Activated naive CD8-positive, alpha-beta T cell treated with anti-CD3 and anti-CD28 coated beads, Interleukin-2, amount 50 U/mL, for 24 hours (primary cell): ENCODE measurements around the gene KIAA0513.

Source experiments
- ATAC-seq: fragments of 150-1000 bp; cut with Tn5 transposase; one replicate; pipeline ENCODE4 v1.10.0; 2021
- DNase-seq: peaks from one replicate; pipeline ENCODE4 v3.0.0; 2021
- H3K27ac Mint-ChIP-seq: one replicate; pipeline ENCODE4 v1.8.0; 2021; ENCODE audit warnings: mild to moderate bottlenecking, mixed read lengths
- H3K27me3 Mint-ChIP-seq: one replicate; pipeline ENCODE4 v1.8.0; 2021; ENCODE audit warnings: mixed read lengths
- H3K36me3 Mint-ChIP-seq: one replicate; pipeline ENCODE4 v1.8.0; 2021; ENCODE audit warnings: low read depth, mixed read lengths
- H3K4me1 Mint-ChIP-seq: one replicate; pipeline ENCODE4 v1.8.0; 2021; ENCODE audit warnings: mixed read lengths
- H3K4me3 Mint-ChIP-seq: one replicate; pipeline ENCODE4 v1.8.0; 2021; ENCODE audit warnings: mild to moderate bottlenecking, moderate library complexity, mixed read lengths
- H3K9me3 Mint-ChIP-seq: one replicate; pipeline ENCODE4 v1.8.0; 2021; ENCODE audit warnings: mixed read lengths

Gene KIAA0513

DNA sequence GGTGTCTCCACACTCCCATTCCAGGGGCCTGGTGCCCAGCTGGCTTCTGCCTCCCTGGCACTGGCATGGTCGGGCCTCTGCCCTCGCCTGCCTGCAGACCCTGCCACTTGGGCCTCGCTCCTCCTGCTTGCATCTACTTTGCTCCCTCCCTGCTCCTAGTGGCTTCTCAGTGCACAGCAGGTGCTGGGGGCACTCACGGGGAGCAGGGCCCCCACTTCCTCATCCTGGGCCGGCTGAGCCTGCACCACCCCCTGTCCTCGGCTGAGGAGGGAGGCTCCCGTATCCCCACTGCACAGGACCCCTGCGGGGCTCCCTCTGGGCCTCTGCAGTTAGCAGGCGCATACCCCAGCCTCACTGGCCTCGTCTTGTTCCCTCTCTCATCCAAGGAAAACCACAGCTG lies 49.4 kb downstream of the KIAA0513 start:
- Mint-ChIP-seq H3K4me1 (no peaks in the 10 kb centered on the region), H3K27ac (no peak overlapping the region), H3K9me3 (no peaks in the 10 kb centered on the region), H3K36me3 (no peaks in the 10 kb centered on the region), H3K27me3 (no peaks in the 10 kb centered on the region), H3K4me3 (no peak overlapping the region)
- DNase-seq (no peak), ATAC-seq (no peak)

DNA sequence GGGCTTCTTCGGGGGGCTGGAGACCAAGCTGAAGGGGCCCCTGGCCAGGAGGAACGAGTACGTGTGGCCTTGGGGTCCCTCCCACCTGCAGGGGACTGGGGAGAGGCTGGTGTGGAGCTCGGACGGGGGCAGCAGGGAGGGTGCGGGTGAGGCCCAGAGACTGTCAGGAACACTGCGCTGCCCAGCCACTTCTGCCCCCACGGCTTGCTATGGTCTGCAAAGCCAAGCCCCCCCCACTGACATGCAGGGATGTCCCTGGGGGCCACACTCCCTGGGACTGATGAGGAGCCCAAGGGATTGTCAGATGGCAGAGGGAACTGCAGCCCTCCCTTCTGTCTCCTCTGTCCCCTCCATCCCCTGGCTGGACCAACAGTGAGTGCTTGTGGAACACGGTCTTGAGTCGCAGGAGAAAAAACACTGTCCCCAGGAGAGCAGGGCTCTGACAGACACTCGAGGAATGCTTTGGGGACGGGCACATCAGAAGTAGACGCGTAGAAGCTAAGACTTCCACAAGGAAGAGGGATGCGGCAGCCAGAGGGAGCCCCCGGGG lies 50.1 kb downstream of the KIAA0513 start:
- Mint-ChIP-seq H3K27ac (no peak overlapping the region), H3K9me3 (no peaks in the 10 kb centered on the region), H3K36me3 (no peaks in the 10 kb centered on the region), H3K4me3 (no peak overlapping the region), H3K27me3 (no peaks in the 10 kb centered on the region), H3K4me1 (peaks cover 3% of the 10 kb centered on the region)
- no peak for ATAC-seq
- DNase-seq, result no peak

DNA sequence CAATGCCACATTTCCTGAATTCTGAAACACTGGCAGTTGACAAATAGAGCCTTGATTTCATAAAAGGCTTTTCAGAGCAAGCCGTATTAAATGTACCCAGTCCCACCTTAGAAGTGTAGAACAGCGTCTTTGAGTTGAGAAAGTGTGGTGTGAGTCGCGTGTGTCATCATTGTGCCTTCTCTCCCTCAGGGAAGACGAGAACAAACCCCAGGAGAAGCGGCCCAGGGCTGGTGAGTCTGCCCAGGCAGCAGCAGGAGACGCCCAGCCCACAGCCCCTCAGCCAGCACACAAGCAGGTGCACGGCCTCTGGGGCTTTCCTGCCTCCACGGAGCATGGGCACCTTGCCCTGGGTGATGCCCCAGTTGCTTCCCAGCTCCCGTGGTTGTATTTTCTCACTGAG lies 50.6 kb downstream of the KIAA0513 start:
- H3K36me3 Mint-ChIP-seq, result no peaks in the 10 kb centered on the region
- H3K27me3 Mint-ChIP-seq, result no peaks in the 10 kb centered on the region
- no peak overlapping the region for H3K4me3 Mint-ChIP-seq
- H3K9me3 Mint-ChIP-seq, result no peaks in the 10 kb centered on the region
- H3K27ac Mint-ChIP-seq, result no peak overlapping the region
- no peak for DNase-seq
- no peak for ATAC-seq
- H3K4me1 Mint-ChIP-seq, result peaks cover 7% of the 10 kb centered on the region

DNA sequence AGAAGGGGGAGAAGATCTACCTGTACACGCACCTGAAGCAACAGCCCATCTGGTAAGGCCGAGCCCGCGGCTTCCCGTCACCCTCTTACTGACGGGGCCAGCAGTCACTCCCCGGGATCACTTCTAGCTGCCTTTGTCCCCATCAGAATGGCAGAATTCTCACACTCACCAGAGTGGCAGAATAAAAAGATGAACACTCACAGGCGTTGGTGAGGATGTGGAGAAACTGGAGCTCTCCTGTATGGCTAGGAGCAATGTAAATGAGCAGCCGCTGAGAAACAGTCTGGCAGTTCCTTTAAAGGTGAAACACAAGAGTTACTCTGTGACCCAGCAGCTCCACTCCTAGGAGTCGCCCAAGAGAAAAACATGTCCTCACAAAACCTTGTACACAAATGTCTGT lies 51.4 kb downstream of the KIAA0513 start:
- H3K27me3 Mint-ChIP-seq, result no peaks in the 10 kb centered on the region
- H3K27ac Mint-ChIP-seq, result no peak overlapping the region
- no peaks in the 10 kb centered on the region for H3K36me3 Mint-ChIP-seq
- no peak overlapping the region for H3K4me3 Mint-ChIP-seq
- no peak for DNase-seq
- ATAC-seq, result no peak
- no peaks in the 10 kb centered on the region for H3K9me3 Mint-ChIP-seq
- peaks cover 12% of the 10 kb centered on the region for H3K4me1 Mint-ChIP-seq

DNA sequence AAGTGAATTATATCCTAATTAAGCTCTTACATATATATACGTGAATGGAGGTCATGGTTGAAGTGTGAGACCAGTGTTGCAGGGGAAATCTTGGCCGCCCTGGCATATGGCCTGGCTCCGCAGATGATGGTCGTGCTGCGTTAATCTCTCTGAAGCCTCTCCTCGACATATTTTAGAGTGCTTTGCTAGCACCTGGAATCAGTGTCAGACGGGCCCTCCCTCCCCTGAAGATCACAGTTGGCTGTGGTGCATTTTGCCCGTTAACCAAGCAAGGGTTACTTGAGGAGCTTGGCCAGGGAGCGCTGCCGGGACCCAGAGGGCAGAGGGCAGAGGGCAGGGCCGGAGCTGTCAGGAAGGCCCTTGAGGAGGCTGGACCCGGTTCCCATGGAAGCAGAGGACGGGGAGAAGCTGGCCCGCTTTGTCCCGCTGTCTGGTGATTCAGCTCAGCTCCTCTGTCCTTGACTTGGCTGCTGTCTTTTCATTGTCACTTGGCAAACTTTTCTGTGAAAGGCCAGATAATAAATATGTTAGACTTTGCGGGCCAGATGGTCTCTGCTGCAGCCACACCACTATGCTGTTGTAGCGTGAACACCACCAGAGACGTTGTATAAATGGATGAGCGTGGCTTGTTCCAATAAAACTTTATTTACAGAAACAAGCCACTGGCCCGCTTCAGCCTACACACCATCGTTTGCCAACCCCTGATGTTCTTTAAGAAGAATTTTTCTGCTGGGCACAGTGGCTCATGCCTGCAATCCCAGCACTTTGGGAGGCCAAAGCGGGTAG lies 52.4 kb downstream of the KIAA0513 start:
- Mint-ChIP-seq H3K4me3 (no peak overlapping the region), H3K36me3 (no peaks in the 10 kb centered on the region), H3K4me1 (peaks cover 12% of the 10 kb centered on the region), H3K27me3 (no peaks in the 10 kb centered on the region), H3K9me3 (no peaks in the 10 kb centered on the region), H3K27ac (no peak overlapping the region)
- DNase-seq (no peak), ATAC-seq (no peak)

DNA sequence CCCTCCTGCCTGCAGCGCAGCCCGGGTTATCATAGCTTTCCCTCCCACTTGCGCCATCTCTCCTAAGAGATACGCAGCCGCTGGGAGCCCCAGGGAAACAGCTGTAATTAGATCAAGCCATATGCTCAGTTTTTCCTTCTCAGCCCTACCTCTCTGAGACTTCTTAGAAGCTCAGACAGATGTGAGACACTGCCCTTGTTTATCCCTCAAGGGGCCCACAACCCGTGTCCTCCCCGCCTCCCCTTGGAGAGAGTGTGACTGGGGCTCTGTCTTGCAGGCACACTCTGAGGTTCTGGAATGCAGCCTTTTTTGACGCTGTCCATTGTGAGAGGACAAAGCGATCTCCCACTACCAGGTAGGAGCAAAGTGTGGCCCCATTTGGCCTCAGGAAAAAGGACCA lies 53.4 kb downstream of the KIAA0513 start:
- no peak for ATAC-seq
- Mint-ChIP-seq H3K4me3 (no peak overlapping the region), H3K27ac (no peak overlapping the region), H3K36me3 (no peaks in the 10 kb centered on the region), H3K9me3 (no peaks in the 10 kb centered on the region), H3K27me3 (no peaks in the 10 kb centered on the region), H3K4me1 (peaks cover 12% of the 10 kb centered on the region)
- DNase-seq, result no peak

DNA sequence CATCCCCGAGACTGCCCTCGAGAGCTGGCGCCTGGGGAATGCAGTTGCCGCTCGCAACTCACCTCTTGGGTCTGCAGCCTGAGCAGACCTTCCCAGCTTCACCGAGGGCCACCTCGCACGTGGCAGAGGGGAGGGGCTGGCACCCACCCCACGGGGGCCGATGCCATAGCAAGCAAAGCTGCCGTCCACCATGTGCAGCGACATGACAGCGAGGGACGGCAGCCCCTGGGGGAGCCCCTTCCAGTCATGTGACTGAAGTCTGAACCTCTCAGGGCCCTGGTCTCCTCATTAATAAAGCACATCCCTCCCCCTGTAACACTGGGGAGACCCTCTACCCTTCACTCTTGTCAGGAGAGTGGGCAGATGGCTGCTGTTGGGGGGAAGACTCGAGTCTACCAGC lies 54.2 kb downstream of the KIAA0513 start:
- no peak overlapping the region for H3K27ac Mint-ChIP-seq
- H3K4me1 Mint-ChIP-seq, result peaks cover 12% of the 10 kb centered on the region
- no peaks in the 10 kb centered on the region for H3K9me3 Mint-ChIP-seq
- no peak overlapping the region for H3K4me3 Mint-ChIP-seq
- no peaks in the 10 kb centered on the region for H3K27me3 Mint-ChIP-seq
- no peak for ATAC-seq
- DNase-seq, result no peak
- H3K36me3 Mint-ChIP-seq, result no peaks in the 10 kb centered on the region

DNA sequence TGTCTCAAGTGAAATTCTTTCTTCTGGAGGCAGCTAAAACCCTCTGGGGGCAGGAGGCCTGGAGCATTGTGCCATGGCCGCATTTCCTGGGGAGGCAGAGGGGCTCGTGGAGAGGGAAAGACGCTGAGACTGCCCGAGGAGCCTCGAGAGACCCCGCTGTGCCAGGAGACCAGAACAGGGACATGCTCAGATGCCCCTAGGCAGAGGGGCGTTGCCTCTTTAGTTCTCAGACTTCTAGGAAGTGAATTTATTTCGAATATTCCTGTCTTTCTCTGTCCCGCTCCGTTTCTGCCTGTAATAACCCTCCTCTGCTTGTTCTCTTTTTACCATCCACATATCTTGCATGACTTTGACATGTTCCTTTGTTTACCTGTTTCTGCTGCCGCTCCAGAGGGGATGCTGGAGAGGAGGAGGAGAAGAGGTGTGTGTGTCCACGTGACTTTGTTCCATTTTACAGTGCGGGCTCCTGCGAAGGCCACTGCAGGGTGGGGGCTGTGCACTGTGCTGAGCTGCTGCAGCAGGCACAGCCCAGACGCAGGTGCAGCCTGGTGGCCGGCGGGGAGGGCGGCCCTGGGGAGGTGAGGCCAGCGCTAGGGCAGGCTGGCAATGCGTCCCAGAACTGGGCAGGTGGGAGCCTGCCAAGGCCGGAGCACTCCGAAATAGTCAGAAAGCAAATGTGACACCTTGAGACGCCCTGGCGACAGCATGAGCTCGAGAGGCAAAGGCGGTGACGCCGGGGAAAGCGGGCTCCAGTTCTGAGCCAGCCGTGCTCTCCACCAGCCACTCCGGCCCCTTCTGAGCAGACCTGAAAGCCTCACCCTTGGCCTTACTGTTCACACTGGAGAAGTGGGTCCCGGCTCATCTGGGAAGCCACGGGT lies 54.8 kb downstream of the KIAA0513 start:
- H3K4me3 Mint-ChIP-seq, result no peak overlapping the region

DNA sequence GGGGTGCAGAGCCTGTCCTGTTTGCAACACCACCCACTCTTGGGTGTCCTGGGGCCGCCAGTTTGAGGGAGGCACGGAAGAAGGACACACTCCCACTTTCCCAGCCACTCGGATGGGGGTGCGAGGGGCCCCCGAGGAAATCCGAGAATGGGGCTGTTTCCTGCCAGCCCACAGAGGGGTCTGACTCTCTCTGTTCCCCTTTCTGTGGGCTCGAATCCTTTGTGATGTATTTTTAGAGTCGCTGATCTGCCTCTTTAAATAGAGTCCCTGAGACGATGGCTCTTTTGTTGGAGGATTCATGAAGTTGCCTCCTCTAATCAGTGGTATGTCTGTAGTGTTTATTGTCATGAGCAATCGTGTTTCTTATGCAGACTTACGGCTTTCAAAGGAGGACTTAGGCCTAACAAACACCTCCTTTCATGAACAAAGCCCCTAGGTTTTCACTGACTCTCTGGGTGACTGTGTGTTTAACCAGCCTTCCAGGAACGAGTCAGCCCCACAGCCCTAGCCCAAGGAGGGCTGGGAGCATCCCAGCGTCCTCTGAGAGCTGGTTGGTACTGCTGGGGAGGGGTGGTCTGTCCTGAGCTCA lies 55.5 kb downstream of the KIAA0513 start:
- H3K9me3 Mint-ChIP-seq, result no peaks in the 10 kb centered on the region
- DNase-seq, result no peak
- H3K27me3 Mint-ChIP-seq, result no peaks in the 10 kb centered on the region
- H3K4me3 Mint-ChIP-seq, result no peak overlapping the region
- H3K4me1 Mint-ChIP-seq, result peaks cover 12% of the 10 kb centered on the region
- ATAC-seq, result no peak
- no peaks in the 10 kb centered on the region for H3K36me3 Mint-ChIP-seq
- no peak overlapping the region for H3K27ac Mint-ChIP-seq

More for the DNA sequence above, 54.8 kb downstream of the KIAA0513 start:
- no peak for ATAC-seq
- no peak for DNase-seq
- H3K9me3 Mint-ChIP-seq, result no peaks in the 10 kb centered on the region
- peaks cover 12% of the 10 kb centered on the region for H3K4me1 Mint-ChIP-seq
- no peaks in the 10 kb centered on the region for H3K36me3 Mint-ChIP-seq
- no peaks in the 10 kb centered on the region for H3K27me3 Mint-ChIP-seq
- no peak overlapping the region for H3K27ac Mint-ChIP-seq

DNA sequence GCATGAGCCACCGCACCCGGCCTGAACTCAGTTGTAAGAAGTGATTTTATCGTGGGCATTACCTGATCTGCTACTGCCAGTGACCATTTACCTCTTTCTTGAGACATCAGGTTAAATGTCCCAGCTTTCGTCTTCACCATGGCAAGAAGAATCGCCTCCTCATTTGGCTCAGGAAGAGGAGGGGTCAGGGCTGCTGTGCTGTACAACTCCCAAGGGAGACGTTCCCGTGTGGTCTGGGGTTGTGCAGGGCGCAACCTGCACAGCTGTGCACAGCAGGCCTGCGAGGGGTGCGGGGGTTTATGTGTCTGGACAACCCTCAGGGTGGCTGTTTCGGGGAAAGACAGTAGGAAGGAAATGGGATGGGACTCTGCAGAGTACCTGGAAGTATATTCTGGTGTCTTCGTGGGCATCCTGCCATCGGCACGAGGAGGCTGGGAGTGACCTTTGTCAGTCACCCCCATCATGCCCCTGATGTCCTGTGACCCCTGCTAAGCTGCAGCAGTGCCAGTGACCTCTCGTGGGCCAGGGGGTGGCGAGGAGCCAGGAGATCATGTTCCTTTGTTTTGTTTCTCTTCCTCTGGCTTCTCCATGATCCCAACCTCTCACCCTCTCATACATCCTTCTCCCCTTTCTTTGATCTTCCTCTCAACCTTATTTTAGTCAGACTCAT lies 57.4 kb downstream of the KIAA0513 start:
- no peaks in the 10 kb centered on the region for H3K27me3 Mint-ChIP-seq
- H3K9me3 Mint-ChIP-seq, result no peaks in the 10 kb centered on the region
- no peak for DNase-seq
- H3K27ac Mint-ChIP-seq, result no peak overlapping the region
- H3K36me3 Mint-ChIP-seq, result no peaks in the 10 kb centered on the region
- no peak overlapping the region for H3K4me3 Mint-ChIP-seq
- peaks cover 12% of the 10 kb centered on the region for H3K4me1 Mint-ChIP-seq
- ATAC-seq, result no peak

DNA sequence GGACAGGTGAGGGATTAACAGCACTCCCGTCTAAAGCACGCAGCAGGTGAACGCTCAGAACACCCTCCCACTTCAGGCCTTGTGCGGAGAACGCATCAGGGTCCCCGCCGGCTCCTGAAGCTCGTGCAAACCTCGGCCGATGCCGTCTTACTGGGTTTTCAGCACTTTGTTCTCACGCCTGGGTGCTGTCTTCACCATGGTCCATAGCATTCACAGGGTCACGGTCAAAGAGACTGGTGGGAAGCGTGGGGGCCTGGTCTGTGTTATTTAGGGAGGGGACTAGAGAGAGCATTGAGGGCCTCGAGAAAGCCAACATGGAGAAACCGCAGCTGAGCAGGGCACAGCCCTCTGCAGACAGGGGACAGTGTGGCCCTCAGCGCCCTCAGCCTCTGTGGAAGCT lies 58.1 kb downstream of the KIAA0513 start:
- no peaks in the 10 kb centered on the region for H3K27me3 Mint-ChIP-seq
- H3K36me3 Mint-ChIP-seq, result no peaks in the 10 kb centered on the region
- H3K9me3 Mint-ChIP-seq, result no peaks in the 10 kb centered on the region
- peaks cover 12% of the 10 kb centered on the region for H3K4me1 Mint-ChIP-seq
- DNase-seq (no peak), ATAC-seq (no peak)
- no peak overlapping the region for H3K4me3 Mint-ChIP-seq
- no peak overlapping the region for H3K27ac Mint-ChIP-seq

DNA sequence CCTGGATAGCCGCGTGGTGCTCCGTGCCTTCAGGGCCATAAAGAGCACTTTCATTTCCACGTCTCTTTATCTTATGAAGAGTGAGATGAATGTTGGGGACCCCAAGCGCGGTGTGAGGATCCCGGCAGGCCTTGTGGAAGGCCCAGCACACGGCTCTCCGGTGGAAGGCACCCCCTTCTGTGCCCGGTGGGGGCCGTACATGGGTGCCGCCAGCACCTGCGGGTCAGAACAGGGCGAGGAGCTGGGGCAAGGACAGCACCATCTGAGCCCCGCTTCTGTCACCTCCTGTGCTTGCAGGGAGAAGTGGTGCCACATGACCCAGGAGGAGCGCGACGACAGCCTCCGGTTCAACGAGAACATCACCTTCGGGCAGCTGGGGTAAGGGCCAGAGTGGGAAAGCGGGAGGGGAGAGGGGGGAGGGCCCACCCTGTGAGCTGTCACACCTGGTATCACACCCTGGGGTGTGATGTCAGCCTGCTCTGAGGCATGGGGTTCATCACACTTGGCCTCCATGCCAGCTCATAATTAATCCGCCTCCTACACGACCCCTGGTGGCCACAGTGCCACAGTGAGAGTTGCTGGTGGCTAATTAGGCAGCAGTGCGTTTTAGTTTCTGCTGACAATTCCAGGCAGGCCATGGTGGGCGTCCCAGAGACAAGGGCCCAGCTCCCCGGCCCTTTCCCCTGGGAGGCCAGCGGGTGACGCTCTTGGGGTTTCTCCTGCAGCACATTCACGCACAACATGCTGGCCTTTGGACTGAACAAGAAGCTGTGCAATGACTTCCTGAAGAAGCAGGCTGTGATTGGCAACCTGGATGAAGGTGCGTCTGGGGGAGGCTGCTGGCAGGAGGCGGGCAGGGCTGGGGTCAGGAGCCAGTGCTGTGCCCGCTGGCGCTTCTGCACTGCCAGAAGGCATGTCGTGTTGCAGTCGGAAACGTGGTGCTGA lies 59.0 kb downstream of the KIAA0513 start:
- Mint-ChIP-seq H3K4me1 (peaks cover 12% of the 10 kb centered on the region), H3K36me3 (no peaks in the 10 kb centered on the region), H3K27ac (no peak overlapping the region), H3K9me3 (no peaks in the 10 kb centered on the region), H3K4me3 (no peak overlapping the region), H3K27me3 (no peaks in the 10 kb centered on the region)
- ATAC-seq, result peak; percentile 87
- peak; percentile 81 for DNase-seq

DNA sequence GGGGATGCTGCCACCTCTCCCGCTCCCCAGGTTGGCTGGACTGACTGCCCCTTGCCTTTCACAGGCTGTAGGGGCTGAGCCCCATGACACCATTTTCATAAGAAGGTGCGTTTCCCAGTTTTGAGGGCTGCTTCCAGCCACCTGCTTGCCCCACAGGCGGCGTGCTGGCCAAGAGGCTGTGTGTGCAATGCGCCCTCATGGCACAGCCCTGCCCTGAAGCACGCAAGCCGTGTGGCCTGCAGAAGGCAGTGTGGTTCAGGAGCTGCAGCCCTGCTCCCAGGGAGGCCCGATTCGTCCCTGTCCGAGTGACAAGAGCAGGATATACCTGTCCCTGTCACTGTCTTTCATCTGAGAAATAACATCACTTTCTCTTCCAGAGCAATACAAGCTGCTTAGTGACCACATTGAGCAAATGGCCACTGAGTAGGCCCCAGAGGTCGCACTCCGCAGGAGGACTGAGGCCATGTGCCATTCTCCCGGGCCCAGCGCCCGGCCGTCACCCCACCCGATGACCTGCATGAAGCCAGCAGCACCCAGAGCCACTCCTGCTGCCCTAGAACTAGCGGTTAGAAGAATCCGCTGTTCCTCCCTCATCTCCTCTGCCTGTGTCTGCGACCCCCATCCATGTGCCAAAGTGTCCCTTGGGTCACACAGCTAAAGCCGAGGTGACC lies 60.4 kb downstream of the KIAA0513 start:
- no peaks in the 10 kb centered on the region for H3K9me3 Mint-ChIP-seq
- H3K36me3 Mint-ChIP-seq, result no peaks in the 10 kb centered on the region
- no peaks in the 10 kb centered on the region for H3K27me3 Mint-ChIP-seq
- H3K4me1 Mint-ChIP-seq, result peaks cover 7% of the 10 kb centered on the region
- no peak overlapping the region for H3K4me3 Mint-ChIP-seq
- DNase-seq, result no peak
- no peak for ATAC-seq
- H3K27ac Mint-ChIP-seq, result no peak overlapping the region
